ENCODE data around the gene RNF222.

DNA sequence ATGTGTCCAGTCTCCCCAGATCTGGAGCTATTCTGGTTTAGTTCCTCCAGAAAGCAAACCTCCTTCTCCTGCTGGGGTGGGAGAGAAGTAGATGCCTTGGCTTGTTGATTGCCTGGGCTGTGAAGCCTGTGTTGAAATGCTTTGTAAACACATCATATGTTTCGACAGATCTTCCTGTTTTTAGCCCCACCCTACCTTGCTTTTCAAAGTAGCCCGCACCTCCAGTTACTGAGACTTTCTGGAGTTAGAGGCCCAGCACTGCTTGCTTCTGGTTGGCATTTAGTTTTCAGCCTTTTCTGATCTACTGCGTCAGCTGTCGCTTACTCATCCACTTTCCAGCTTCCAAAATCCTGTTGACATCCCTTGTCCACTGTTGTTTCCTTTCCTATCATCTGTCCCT, 20.2 kb upstream of the RNF222 start:
- TF ChIP-seq, protein P1, sequence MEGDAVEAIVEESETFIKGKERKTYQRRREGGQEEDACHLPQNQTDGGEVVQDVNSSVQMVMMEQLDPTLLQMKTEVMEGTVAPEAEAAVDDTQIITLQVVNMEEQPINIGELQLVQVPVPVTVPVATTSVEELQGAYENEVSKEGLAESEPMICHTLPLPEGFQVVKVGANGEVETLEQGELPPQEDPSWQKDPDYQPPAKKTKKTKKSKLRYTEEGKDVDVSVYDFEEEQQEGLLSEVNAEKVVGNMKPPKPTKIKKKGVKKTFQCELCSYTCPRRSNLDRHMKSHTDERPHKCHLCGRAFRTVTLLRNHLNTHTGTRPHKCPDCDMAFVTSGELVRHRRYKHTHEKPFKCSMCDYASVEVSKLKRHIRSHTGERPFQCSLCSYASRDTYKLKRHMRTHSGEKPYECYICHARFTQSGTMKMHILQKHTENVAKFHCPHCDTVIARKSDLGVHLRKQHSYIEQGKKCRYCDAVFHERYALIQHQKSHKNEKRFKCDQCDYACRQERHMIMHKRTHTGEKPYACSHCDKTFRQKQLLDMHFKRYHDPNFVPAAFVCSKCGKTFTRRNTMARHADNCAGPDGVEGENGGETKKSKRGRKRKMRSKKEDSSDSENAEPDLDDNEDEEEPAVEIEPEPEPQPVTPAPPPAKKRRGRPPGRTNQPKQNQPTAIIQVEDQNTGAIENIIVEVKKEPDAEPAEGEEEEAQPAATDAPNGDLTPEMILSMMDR (IDR thresholded peaks at IDR 0.05), result no peak
- TF ChIP-seq POLR2A (IDR thresholded peaks at IDR 0.05), result no peak
